AG09319 (cell line): ENCODE data around the gene KRTAP4-3.

Experiments used
- DNase-seq: peaks from one replicate; pipeline ENCODE4 v3.0.0-alpha.2; 2010; ENCODE audit warnings: low read depth; ENCODE audit errors: extremely low read depth
- CTCF ChIP-seq: IDR thresholded peaks from 2 replicates; pipeline ENCODE4 v1.5.1; 2011; ENCODE audit warnings: low read depth, mild to moderate bottlenecking, inconsistent platforms, low read length, moderate library complexity

The KRTAP4-3 gene

DNA sequence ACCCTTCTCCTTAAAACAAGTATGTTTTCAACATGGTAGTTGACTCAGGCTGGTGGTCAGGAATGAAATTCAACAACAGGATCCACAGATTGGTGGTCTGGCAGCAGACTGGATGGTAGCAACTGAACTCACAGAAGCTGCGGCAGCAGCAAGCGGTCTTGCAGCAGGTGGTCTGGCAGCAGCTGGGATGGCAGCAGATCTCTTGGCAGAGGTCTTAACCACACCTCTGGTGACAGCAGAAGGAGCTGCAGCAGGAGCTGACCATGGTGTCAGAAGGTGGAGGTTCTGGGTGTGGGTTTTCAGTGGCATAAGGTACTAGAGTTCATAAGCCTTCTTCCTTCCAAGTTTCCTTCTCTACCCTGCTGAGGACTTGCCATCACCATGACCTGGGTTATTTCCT, 18.9 kb upstream of the KRTAP4-3 start:
- no peak for TF ChIP-seq CTCF
- DNase-seq, result no peak

DNA sequence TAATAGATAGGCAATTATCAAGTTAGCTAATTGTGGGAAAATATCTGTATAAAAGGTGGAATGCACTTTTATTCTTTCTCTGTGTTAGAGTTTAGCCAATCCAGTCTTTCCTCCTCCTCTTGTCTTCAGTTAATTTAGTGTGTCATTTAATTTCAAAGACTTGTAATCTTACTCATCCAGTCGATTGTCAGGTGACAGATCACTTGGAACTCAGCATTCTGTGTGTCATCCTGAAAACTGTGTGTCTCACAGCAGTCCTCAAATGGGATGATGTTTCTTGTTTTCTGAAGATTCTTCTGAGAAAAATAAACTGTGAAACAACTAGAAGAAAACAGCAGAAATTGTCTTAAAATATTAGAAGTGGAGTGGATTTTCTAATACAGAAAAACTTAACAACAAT, 17.0 kb upstream of the KRTAP4-3 start:
- DNase-seq, result no peak
- TF ChIP-seq CTCF, result no peak

DNA sequence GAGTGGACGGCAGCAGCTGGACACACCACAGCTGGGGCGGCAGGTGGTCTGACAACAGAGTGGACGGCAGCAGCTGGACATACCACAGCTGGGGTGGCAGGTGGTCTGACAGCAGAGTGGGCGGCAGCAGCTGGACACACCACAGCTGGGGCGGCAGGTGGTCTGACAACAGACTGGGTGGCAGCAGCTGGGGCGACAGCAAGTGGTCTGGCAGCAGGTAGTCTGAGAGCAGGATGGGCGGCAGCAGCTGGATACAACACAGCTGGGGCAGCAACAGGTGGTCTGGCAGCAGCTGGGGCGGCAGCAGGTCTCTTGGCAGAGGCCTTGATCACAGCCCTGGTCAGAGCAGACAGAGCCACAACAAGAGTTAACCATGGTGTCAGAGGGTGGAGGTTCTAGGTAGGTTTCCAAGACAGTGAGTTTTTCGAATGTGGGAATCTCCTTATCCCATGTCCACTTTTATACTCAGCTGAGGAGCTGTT, 16.5 kb upstream of the KRTAP4-3 start, which contains the start of gene KRTAP4-1:
Gene KRTAP4-1, minus strand, starts transcription at position 432 of the 482 bp plus-strand sequence. Its CDS starts 57 bp downstream, at position 375.
- TF ChIP-seq CTCF, result no peak
- DNase-seq, result no peak

DNA sequence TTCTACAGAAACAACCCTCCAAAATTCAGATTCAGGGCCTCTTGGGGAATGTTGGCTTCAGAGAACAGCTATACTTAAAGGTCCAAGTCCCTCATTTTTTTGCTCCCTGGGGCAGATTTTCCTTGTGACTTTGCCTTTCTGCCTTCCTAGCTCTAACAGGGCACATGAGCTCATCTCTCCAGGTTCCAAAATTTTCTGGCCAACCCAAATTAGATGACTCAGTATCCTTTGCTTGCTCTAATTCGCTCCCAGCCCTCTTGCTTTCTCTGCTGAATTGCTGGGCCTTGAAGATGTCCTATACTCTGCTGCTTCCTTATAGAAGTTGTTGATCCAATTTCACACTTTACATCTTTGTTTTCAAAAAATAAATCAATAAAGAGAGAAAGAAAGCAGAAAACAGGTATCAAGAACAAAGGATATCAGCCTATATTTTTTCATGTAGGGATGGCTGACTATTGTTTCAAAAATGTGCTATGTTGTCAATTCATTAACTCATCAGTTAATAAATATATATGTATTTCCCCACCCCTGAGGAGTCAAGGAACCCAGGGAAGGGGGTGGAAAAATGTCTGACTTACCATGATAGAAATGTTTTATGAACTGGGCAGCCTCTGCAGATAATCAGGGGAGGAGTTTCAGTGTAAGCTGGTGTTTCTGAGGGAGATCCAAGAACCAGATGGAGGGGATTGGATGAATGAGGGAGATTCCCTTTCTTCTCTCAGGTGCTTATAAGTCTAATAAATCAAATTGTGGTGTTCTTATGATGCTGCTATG, 11.0 kb upstream of the KRTAP4-3 start:
- no peak for TF ChIP-seq CTCF
- DNase-seq, result no peak

- no peak for TF ChIP-seq CTCF
- DNase-seq, result no peak
Measured at GRCh38 chr17:41178341-41178740, 10.3 kb upstream of the KRTAP4-3 start.

DNA sequence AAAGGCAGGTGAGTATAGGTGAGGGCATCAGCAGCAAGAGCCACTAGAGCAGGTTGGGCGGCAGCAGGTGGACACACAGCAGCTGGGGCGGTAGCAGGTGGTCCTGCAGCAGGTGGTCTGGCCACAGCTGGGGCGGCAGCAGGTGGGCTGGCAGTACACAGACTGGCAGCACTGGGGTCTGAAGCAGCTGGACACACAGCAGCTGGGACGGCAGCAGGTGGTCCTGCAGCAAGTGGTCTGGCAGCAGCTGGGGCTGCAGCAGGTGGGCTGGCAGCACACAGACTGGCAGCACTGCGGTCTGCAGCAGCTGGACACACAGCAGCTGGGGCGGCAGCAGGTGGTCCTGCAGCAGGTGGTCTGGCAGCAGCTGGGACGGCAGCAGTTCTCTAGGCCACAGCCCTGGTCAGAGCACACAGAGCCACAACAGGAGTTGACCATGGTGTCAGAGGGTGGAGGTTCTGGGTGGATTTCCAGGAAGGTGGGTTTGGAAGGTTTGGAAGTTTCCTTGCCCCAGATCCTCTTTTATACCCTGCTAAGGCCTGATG, 9.8 kb upstream of the KRTAP4-3 start, which contains the start of gene KRTAP4-2:
Gene KRTAP4-2, minus strand, starts transcription at position 495 of the 545 bp plus-strand sequence. Its CDS starts 57 bp downstream, at position 438.
- TF ChIP-seq CTCF, result no peak

DNA sequence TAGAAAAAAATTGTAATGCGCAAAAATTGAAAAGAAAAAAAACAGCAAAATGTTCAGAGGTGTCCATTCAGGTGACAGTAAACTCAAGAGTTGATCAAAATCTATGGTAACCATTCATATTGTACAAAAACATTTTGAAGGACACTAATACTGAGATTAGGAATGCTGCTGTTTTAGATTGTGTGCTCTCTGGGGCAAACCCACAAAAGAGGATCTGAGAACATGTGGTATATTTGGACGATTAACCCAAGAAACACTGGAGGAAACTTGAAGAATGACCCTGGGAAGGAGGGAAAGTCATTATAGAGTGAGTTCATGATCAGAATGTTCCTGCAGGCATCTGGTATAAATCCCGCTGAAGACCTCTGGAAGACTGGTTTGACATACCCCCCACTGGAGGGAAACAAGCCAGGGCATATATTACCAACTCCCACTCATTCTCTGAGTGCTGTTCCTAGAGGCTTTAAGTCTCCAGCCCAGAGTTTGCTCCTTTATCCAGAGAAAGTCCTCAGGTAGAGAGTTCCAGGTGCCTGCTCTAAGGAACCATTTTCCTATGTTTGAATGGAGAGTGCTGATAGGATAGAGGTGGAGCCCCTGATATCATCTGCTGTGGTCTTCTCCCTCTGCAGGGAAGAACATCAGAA, 8.8 kb upstream of the KRTAP4-3 start:
- no peak for DNase-seq
- TF ChIP-seq CTCF, result no peak

More for the DNA sequence above, 9.8 kb upstream of the KRTAP4-3 start, which contains the start of gene KRTAP4-2:
- no peak for DNase-seq
